ENCODE measurements around the gene SLIRP.

Gene SLIRP

GRCh38 chr14:77730976-77731497 is 23.1 kb downstream of the SLIRP start:
- Histone ChIP-seq H3K4me1 (ENCODE audit: insufficient read depth, low read length, poor library complexity, severe bottlenecking) (no peaks in the 10 kb centered on the region), H3K4me2 (ENCODE audit: low read depth, low read length, poor library complexity, severe bottlenecking) (no peak overlapping the region), H3K9me3 (ENCODE audit: insufficient read depth, low read depth, low read length) (no peaks in the 10 kb centered on the region), H4K20me1 (ENCODE audit: insufficient read depth, low read length, poor library complexity, severe bottlenecking) (no peaks in the 10 kb centered on the region), H3K36me3 (ENCODE audit: insufficient read depth, low read length) (peaks cover 99% of the 10 kb centered on the region), H3K9me2 (replicated peaks; ENCODE audit: low read depth, low read length) (no peaks in the 10 kb centered on the region), H3F3A (ENCODE audit: low read depth) (no peaks in the 10 kb centered on the region), H3K9ac (ENCODE audit: low read depth, low read length, poor library complexity, severe bottlenecking) (no peak overlapping the region), H3K4me3 (ENCODE audit: low read length, poor library complexity, severe bottlenecking) (no peak overlapping the region), H3K79me2 (ENCODE audit: insufficient read depth, low read length) (no peaks in the 10 kb centered on the region), H3K27me3 (ENCODE audit: insufficient read depth, low read length, poor library complexity, severe bottlenecking) (no peaks in the 10 kb centered on the region), H2AFZ (ENCODE audit: low read length) (no peak overlapping the region)
- no peak for TF ChIP-seq EZH2phosphoT487 (IDR thresholded peaks at IDR 0.05; ENCODE audit: borderline replicate concordance)
- TF ChIP-seq CTCF (conservative IDR thresholded peaks at IDR 0.05; ENCODE audit: low read length), result no peak

GRCh38 chr14:77738559-77739250 is 30.8 kb downstream of the SLIRP start:
- no peak overlapping the region for H2AFZ ChIP-seq (ENCODE audit: low read length)
- H3F3A ChIP-seq (ENCODE audit: low read depth), result no peaks in the 10 kb centered on the region
- H3K4me3 ChIP-seq (ENCODE audit: low read length, poor library complexity, severe bottlenecking), result no peak overlapping the region
- H3K27me3 ChIP-seq (ENCODE audit: insufficient read depth, low read length, poor library complexity, severe bottlenecking), result no peaks in the 10 kb centered on the region
- H3K9me3 ChIP-seq (ENCODE audit: insufficient read depth, low read depth, low read length), result no peaks in the 10 kb centered on the region
- no peak overlapping the region for H3K9ac ChIP-seq (ENCODE audit: low read depth, low read length, poor library complexity, severe bottlenecking)
- TF ChIP-seq CTCF (conservative IDR thresholded peaks at IDR 0.05; ENCODE audit: low read length) (no peak), EZH2phosphoT487 (IDR thresholded peaks at IDR 0.05; ENCODE audit: borderline replicate concordance) (no peak)
- no peaks in the 10 kb centered on the region for H3K4me1 ChIP-seq (ENCODE audit: insufficient read depth, low read length, poor library complexity, severe bottlenecking)
- H3K9me2 ChIP-seq (replicated peaks; ENCODE audit: low read depth, low read length), result no peaks in the 10 kb centered on the region
- H4K20me1 ChIP-seq (ENCODE audit: insufficient read depth, low read length, poor library complexity, severe bottlenecking), result peaks cover 13% of the 10 kb centered on the region
- no peaks in the 10 kb centered on the region for H3K79me2 ChIP-seq (ENCODE audit: insufficient read depth, low read length)
- H3K36me3 ChIP-seq (ENCODE audit: insufficient read depth, low read length), result peaks cover 78% of the 10 kb centered on the region; the same call in 1 of the 2 replicates
- no peak overlapping the region for H3K4me2 ChIP-seq (ENCODE audit: low read depth, low read length, poor library complexity, severe bottlenecking)

GRCh38 chr14:77741438-77741837 is 33.5 kb downstream of the SLIRP start:
- H3K4me1 ChIP-seq (ENCODE audit: insufficient read depth, low read length, poor library complexity, severe bottlenecking), result no peaks in the 10 kb centered on the region
- TF ChIP-seq CTCF (conservative IDR thresholded peaks at IDR 0.05; ENCODE audit: low read length) (no peak), EZH2phosphoT487 (IDR thresholded peaks at IDR 0.05; ENCODE audit: borderline replicate concordance) (no peak)
- H4K20me1 ChIP-seq (ENCODE audit: insufficient read depth, low read length, poor library complexity, severe bottlenecking), result peaks cover 22% of the 10 kb centered on the region
- H3K79me2 ChIP-seq (ENCODE audit: insufficient read depth, low read length), result no peaks in the 10 kb centered on the region
- no peak overlapping the region for H3K9ac ChIP-seq (ENCODE audit: low read depth, low read length, poor library complexity, severe bottlenecking)
- peaks cover 74% of the 10 kb centered on the region; the same call in 1 of the 2 replicates for H3K36me3 ChIP-seq (ENCODE audit: insufficient read depth, low read length)
- H3K9me3 ChIP-seq (ENCODE audit: insufficient read depth, low read depth, low read length), result no peaks in the 10 kb centered on the region
- H2AFZ ChIP-seq (ENCODE audit: low read length), result no peak overlapping the region
- no peaks in the 10 kb centered on the region for H3K9me2 ChIP-seq (replicated peaks; ENCODE audit: low read depth, low read length)
- H3K4me2 ChIP-seq (ENCODE audit: low read depth, low read length, poor library complexity, severe bottlenecking), result no peak overlapping the region
- H3F3A ChIP-seq (ENCODE audit: low read depth), result no peaks in the 10 kb centered on the region
- no peaks in the 10 kb centered on the region for H3K27me3 ChIP-seq (ENCODE audit: insufficient read depth, low read length, poor library complexity, severe bottlenecking)
- H3K4me3 ChIP-seq (ENCODE audit: low read length, poor library complexity, severe bottlenecking), result no peak overlapping the region
